ENCODE results near the gene STX7. TPM values are rescaled to one million over a fixed set of nuclear protein-coding genes. Genes with fewer than 3 reads are reported as not detected.

The STX7 gene
- total RNA-seq, 1 donor from 2014 or later = 13.5 TPM

DNA sequence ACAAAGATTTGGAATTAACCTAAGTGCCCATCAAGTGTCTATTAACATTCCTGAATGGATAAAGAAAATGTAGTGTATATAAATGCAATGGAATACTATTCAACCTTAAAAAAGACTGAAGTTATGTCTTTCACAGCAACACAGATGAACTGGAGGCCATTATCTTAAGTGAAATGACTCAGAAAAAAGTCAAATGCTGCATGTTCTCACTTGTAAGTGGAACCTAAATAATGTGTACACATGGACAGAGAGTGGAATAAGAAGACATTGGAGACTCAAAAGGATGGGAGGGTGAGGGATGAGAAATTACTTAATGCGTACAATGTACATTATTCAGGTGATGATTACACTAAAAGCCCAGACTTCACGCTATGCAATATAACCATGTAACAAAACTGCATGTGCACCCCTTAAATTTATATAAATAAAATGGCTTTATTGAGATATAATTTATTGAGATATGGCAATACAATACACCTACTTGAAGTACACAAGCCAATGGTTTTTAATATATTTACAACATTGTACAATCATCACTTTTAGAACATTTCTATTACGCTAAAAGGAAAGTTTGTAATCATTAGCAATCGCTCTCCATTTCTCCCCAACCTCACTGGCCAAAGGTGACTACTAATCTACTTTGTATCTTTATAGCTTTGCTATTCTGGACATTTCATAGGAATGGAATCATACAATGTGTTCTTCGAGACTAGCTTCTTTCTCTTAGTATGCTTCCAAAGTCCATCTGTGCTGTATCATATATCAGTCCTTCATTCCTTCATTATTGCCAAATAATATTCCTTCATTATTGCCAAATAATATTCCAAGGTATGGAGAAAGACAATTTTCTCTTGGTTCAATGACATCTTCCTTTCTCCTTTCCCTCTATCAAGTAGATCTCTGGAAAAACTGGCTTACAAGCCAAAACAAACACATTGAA lies 5.8 kb downstream of the STX7 start:
- ATAC-seq (no peak), DNase-seq (ENCODE audit: low spot score) (no peak)

DNA sequence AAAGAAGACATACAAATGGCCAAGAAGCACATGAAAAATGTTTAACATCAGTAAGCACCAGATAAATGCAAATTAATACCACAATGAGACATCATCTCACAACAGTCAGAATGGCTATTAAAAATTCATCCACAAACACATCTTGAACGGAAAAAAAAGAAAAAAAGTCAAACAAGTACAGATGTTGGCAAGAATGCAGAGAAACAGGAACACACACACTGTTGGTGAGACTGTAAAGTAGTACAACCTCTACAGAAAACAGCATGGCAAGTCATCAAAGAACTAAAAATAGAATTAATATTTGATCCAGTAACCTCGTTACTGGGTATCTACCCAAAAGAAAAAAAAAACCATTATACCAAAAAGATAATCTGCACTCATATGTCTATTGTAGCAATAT lies 6.5 kb downstream of the STX7 start:
- ATAC-seq (no peak), DNase-seq (ENCODE audit: low spot score) (no peak)

- ATAC-seq = no peak
- no peak for DNase-seq (ENCODE audit: low spot score)
Observed at GRCh38 chr6:132505158-132505557, 7.8 kb downstream of the STX7 start.

DNA sequence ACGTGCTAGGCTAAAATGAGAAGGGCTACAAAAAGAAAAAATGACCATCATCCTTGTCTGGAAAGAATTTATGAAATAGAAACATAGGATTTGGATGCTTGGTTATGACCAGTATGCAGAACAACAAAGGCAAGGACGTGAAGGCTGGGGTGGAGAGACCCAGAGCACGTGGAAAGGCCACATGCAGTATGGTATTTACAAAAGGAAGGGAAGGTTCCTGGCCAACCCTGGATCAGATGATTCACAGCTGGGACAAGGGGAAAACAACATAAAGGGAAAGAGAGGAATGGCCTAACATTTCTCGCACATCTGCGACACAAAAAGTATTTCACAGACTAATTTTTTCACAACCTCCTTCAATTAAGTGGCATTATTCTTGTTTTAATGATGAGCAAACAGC lies 8.2 kb downstream of the STX7 start:
- ATAC-seq (no peak), DNase-seq (ENCODE audit: low spot score) (no peak)

DNA sequence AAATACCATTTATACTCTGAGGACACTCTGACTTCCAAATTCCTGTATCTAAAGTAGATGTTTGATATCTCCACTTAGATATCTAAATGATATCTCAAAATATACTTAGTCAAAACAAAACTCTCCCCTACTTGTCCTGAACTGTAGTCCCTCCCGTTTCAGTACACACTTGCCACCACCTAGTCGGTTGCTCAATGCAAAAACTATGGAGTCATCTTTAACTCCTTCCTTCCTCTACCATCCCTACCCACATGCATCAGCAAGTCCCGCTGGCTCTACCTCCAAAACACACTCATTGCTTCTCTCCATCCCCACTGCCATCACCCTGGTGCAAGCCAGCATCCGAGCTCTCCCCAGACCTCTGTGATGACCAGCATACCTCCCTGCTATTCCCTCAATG lies 13.2 kb downstream of the STX7 start:
- no peak for DNase-seq (ENCODE audit: low spot score)
- peak; percentile 85 for ATAC-seq

- no peak for DNase-seq (ENCODE audit: low spot score)
- no peak for ATAC-seq
Observed at GRCh38 chr6:132498638-132499037, 14.3 kb downstream of the STX7 start.

DNA sequence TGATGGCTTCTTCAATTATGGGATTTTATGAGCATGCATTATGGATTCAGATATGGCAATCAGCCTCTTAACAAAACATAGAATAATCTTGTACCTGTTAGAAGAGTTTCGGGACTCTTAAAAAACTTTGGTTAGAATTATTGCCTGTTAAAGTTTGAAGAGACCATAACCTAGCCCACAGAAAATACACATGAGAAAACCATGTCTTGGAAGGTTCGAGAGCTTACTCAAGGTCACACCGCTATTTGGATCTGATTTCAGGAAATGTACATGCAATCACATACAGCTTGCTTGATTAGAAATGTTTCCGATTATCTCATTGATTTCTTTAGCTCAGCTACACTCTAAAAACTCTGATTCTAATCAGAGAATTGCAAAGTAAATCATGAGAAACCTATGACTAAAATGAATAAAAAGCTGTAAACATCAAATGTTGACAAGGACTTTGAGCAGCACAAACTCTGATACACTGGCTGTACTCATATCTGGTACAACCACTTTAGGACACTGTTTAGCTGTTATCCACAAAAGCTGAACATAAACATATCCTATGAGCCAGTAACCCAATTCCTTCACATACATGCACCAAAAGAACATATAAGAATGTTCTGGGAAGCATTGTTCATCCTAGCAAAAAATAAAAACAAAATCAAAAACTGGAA lies 16.3 kb downstream of the STX7 start:
- ATAC-seq (peak; percentile 41), DNase-seq (ENCODE audit: low spot score) (no peak)

GRCh38 chr6:132495604-132496079 lies 17.3 kb downstream of the STX7 start:
- ATAC-seq = no peak
- DNase-seq (ENCODE audit: low spot score) = no peak

DNA sequence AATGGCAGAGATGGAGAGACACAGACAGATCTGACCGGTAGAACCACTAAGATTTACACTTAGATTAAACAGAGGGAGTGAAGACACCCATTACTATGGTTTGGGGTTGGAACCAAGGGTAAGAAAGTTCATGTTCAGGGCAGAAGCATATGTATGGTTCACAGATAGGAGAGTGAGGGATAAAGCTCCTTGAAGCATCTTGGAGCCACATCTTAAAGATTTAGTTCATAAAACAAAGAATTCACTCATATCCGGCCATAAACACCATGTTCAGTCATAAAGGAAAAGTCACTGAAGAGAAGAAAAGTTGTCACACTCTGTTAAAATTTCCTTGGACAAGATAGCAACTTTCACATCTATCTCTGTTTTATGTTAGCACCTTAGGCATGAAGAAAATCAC lies 18.0 kb downstream of the STX7 start:
- ATAC-seq (no peak), DNase-seq (ENCODE audit: low spot score) (no peak)

- ATAC-seq (no peak), DNase-seq (ENCODE audit: low spot score) (no peak)
Observed at GRCh38 chr6:132491881-132492280, 21.0 kb downstream of the STX7 start.

- DNase-seq (ENCODE audit: low spot score) (no peak), ATAC-seq (no peak)
Observed at GRCh38 chr6:132491303-132491702, 21.6 kb downstream of the STX7 start.

GRCh38 chr6:132490478-132491204 lies 22.3 kb downstream of the STX7 start:
- no peak for DNase-seq (ENCODE audit: low spot score)
- ATAC-seq = peak; percentile 15

DNA sequence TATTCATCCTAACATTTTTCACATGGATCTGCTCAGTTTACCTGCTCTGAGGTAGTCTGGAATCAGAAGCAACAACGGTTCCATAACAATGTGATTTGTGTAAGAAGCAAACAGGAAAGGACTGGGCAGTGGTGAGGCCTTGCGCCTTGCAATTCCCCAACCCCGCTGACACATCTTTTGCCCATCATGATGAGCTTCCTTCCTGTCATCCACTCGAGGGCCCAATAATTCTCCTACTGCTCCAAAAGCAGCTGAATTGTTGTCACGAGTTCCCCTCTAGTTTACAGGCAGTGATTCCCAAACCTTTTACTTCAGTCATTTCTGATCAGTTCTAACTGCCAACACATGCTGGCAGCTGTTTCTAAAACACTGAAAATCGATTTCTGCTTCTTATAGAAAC lies 22.9 kb downstream of the STX7 start:
- DNase-seq (ENCODE audit: low spot score) = no peak
- peak; percentile 62 for ATAC-seq

- ATAC-seq (no peak), DNase-seq (ENCODE audit: low spot score) (no peak)
Observed at GRCh38 chr6:132489376-132489775, 23.5 kb downstream of the STX7 start.

- DNase-seq (ENCODE audit: low spot score) (no peak), ATAC-seq (no peak)
Observed at GRCh38 chr6:132487762-132488161, 25.2 kb downstream of the STX7 start.

DNA sequence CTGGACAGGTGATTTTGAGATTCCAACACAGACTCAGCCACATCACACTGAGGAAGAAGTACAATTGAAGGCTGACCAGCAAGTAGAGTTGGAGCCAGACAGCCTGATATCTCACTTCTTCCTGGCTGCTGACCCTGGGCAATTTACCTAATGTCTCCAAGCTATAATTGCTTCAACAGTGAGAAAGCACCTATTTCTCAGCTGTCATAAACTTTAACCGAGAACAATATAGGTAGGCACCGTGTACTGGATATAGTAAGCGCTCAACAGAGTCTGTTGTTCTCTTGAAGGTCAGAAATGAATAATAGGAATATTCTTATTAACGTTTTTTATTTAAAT lies 28.3 kb downstream of the STX7 start:
- peak; percentile 46 for ATAC-seq
- DNase-seq (ENCODE audit: low spot score) = no peak

GRCh38 chr6:132483779-132484679 lies 28.9 kb downstream of the STX7 start:
- ATAC-seq (peak; percentile 95), DNase-seq (ENCODE audit: low spot score) (no peak)

- DNase-seq (ENCODE audit: low spot score) (no peak), ATAC-seq (no peak)
Observed at GRCh38 chr6:132482581-132482980, 30.3 kb downstream of the STX7 start.

GRCh38 chr6:132481189-132481588 lies 31.7 kb downstream of the STX7 start:
- ATAC-seq (no peak), DNase-seq (ENCODE audit: low spot score) (no peak)

GRCh38 chr6:132479131-132479530 lies 33.8 kb downstream of the STX7 start:
- DNase-seq (ENCODE audit: low spot score) (no peak), ATAC-seq (no peak)

GRCh38 chr6:132478674-132479073 lies 34.2 kb downstream of the STX7 start:
- DNase-seq (ENCODE audit: low spot score) (no peak), ATAC-seq (no peak)

Measured in left lobe of liver (tissue), 2 donors.